SK-N-MC (cell line): Measurements from ENCODE around the gene PHKA1.

Experiments used
- FOXP2 ChIP-seq: optimal IDR thresholded peaks from 2 replicates; pipeline ENCODE3; 2011; ENCODE audit warnings: mild to moderate bottlenecking, moderate library complexity; ENCODE audit not compliant: insufficient read depth; ENCODE audit errors: extremely low read length, control extremely low read depth
- POLR2AphosphoS5 ChIP-seq: IDR thresholded peaks from 2 replicates; pipeline ENCODE4 v1.6.1; 2012; ENCODE audit warnings: mild to moderate bottlenecking, low read depth, low read length, borderline replicate concordance

DNA sequence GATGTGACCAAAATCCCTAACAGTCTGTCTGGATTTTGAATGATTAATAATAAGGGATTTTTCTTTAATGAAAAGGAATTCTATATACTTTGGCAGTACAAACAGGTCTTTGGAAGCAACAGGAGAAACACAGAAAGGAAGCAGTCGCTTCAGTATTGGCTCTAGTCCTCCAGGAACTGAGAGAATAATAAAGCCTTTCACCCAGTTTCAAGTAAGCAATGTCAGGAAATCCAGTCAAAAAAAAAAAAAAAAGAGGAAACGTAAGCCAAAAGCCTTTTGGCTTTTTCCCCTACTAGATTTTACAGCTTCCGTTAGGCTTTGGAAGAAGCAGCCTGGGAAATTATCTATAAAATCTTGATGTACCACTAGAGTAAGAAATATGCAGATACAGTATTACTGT lies 79.8 kb downstream of the PHKA1 start:
- TF ChIP-seq POLR2AphosphoS5 (no peak), FOXP2 (no peak)
